Testis (tissue), 3 donors: ENCODE data around the gene RAB12. TPM values are rescaled to one million over a fixed set of nuclear protein-coding genes. Genes with fewer than 3 reads are reported as not detected.
"Not testable (repeated sequence)": the region's sequence is repeated elsewhere in the genome, so short reads cannot be mapped to it uniquely, and the experiment has no call there.

Source experiments
- DNase-seq: peaks from one replicate; pipeline ENCODE4 v3.0.0-alpha.2; 2019
- H3K27ac ChIP-seq, 2 donors: fragments of 200-600 bp; sonication (generic); one replicate each; pipeline ENCODE4 v1.5.1; 2019
- H3K27me3 ChIP-seq: fragments of 200-600 bp; sonication (generic); one replicate; pipeline ENCODE4 v1.5.1; 2019
- H3K36me3 ChIP-seq: fragments of 200-600 bp; sonication (generic); one replicate; pipeline ENCODE4 v1.5.1; 2017; ENCODE audit warnings: low read depth; ENCODE audit errors: missing control alignments
- H3K4me1 ChIP-seq: fragments of 200-600 bp; sonication (generic); one replicate; pipeline ENCODE4 v1.5.1; 2019
- H3K4me3 ChIP-seq, 2 donors: fragments of 200-600 bp; sonication (generic); one replicate each; pipeline ENCODE4 v1.5.1; 2017 to 2019
- H3K9me3 ChIP-seq: fragments of 200-600 bp; sonication (generic); one replicate; pipeline ENCODE4 v1.5.1; 2017
- POLR2A ChIP-seq: fragments of 450-650 bp; IDR thresholded peaks from one replicate; pipeline ENCODE4 v1.6.1; 2017; ENCODE audit warnings: antibody characterized with exemption, mild to moderate bottlenecking, moderate library complexity
- WGBS, 2 donors: methylation state at CpG; one replicate each; pipeline ENCODE4 v1.1.5; 2018; 5-methylcytosine and 5-hydroxymethylcytosine counted together
- intact Hi-C: fragments of 100-400 bp; cut with DNase I; formaldehyde crosslinking; loops from one replicate; pipeline ENCODE4 v1.15.1; 2023; ENCODE audit warnings: low total_unique reads
- polyA plus RNA-seq: library from polyadenylated mRNA; stranded (reverse); fragments of 350-450 nt; fragmentation: Illumina TruSeq; extraction: RNeasy Lipid Tissue Mini Kit (QIAGEN cat#74804); gene quantifications from one replicate; pipeline ENCODE4 v1.2.3, GENCODE V29; 2014; ENCODE audit warnings: low read depth, low replicate concordance; ENCODE audit not compliant: insufficient read depth
- total RNA-seq, 2 donors: library from RNA; depleted of rRNA; stranded (reverse); fragments of >200 nt; gene quantifications; one replicate each; pipeline ENCODE4 v1.2.3, GENCODE V29; 2016
- TF ChIP-seq, protein P1 (sequence below), 3 experiments: fragments of 450-650 bp in 2 of 3; fragments of 200-600 bp in 1 of 3; sonication (generic) in 1 of 3; IDR thresholded peaks; one replicate each; pipeline ENCODE4 v1.5.1; 2016 to 2019; ENCODE audit warnings: antibody characterized with exemption in 3 of 3, mild to moderate bottlenecking in 2 of 3, moderate library complexity in 1 of 3

Gene RAB12
- total and polyA plus RNA-seq, 3 donors from 2014 or later: 28.0 to 52.0 (median 39.8) TPM

DNA sequence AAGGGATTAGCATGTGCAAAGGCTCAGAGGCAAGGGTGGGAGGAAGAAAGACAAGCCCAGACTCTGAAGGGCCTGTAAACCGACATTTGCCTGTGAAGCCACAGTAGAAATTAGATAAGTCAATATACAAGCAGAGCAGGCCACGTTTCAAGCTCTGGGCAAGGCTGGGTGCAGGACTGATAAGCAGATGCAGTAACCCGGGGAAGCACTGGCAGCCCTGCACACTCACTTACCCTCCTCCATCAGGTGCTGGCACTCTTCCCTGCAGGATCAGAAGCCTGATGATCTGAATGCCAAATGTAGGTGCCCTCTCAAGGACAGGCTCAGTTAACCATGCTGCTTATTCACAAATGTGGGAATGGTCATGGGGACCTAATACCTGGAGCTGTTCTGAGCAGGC is 46.3 kb upstream of the RAB12 start:
- DNase-seq: no peak
- 59 to 69% methylated on average over 3 of the region's 3 CpGs for WGBS, 2 donors

DNA sequence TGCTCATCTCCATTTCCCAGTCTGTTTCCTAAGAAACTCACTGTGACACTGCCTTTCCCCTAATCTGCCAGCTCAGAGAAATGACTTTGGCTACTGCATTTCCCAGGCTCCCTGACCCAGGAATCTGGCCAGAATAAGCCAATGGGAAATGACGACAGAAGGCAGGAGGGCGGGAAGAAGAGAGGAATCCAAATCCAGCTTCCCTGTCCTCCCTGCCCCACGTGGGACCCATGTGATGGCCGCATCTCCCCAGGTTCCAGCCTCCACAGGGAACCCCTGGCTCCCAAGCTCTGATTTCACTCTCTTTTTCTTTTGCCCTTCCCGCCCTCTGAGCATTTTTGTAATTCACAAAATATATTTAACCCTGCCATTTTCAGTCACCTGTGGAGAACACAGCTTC is 37.8 kb upstream of the RAB12 start:
- 62 to 71% methylated on average over 5 of the region's 5 CpGs for WGBS, 2 donors
- H3K4me3 ChIP-seq: no peak overlapping the region
- intact Hi-C loops: no loop called here
- no peaks in the 10 kb centered on the region for H3K4me1 ChIP-seq
- H3K27ac ChIP-seq: no peak overlapping the region
- H3K9me3 ChIP-seq: no peaks in the 10 kb centered on the region
- TF ChIP-seq POLR2A: no peak
- TF ChIP-seq, protein P1, sequence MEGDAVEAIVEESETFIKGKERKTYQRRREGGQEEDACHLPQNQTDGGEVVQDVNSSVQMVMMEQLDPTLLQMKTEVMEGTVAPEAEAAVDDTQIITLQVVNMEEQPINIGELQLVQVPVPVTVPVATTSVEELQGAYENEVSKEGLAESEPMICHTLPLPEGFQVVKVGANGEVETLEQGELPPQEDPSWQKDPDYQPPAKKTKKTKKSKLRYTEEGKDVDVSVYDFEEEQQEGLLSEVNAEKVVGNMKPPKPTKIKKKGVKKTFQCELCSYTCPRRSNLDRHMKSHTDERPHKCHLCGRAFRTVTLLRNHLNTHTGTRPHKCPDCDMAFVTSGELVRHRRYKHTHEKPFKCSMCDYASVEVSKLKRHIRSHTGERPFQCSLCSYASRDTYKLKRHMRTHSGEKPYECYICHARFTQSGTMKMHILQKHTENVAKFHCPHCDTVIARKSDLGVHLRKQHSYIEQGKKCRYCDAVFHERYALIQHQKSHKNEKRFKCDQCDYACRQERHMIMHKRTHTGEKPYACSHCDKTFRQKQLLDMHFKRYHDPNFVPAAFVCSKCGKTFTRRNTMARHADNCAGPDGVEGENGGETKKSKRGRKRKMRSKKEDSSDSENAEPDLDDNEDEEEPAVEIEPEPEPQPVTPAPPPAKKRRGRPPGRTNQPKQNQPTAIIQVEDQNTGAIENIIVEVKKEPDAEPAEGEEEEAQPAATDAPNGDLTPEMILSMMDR (IDR thresholded peaks at IDR 0.05): no peak
- H3K36me3 ChIP-seq: no peaks in the 10 kb centered on the region
- DNase-seq: no peak
- H3K27me3 ChIP-seq: no peaks in the 10 kb centered on the region

More for the DNA sequence above, 46.3 kb upstream of the RAB12 start:
- no peaks in the 10 kb centered on the region for H3K27me3 ChIP-seq
- no peaks in the 10 kb centered on the region for H3K36me3 ChIP-seq
- no peaks in the 10 kb centered on the region for H3K9me3 ChIP-seq
- H3K27ac ChIP-seq: no peak overlapping the region
- no peak for TF ChIP-seq POLR2A
- TF ChIP-seq, protein P1 (IDR thresholded peaks at IDR 0.05): no peak
- H3K4me3 ChIP-seq: no peak overlapping the region
- intact Hi-C loops: no loop called here
- no peaks in the 10 kb centered on the region for H3K4me1 ChIP-seq

DNA sequence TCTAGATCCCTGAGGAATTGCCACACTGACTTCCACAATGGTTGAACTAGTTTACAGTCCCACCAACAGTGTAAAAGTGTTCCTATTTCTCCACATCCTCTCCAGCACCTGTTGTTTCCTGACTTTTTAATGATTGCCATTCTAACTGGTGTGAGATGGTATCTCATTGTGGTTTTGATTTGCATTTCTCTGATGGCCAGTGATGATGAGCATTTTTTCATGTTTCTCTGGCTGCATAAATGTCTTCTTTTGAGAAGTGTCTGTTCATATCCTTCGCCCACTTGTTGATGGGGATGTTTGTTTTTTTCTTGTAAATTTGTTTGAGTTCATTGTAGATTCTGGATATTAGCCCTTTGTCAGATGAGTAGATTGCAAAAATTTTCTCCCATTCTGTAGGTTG is 35.5 kb upstream of the RAB12 start:
- H3K27me3 ChIP-seq, intact Hi-C loops, H3K9me3 ChIP-seq, DNase-seq, H3K4me1 ChIP-seq, H3K27ac ChIP-seq, H3K36me3 ChIP-seq, H3K4me3 ChIP-seq: not testable (repeated sequence)
- WGBS, 2 donors: 60 to 78% methylated on average over 1 of the region's 1 CpG

DNA sequence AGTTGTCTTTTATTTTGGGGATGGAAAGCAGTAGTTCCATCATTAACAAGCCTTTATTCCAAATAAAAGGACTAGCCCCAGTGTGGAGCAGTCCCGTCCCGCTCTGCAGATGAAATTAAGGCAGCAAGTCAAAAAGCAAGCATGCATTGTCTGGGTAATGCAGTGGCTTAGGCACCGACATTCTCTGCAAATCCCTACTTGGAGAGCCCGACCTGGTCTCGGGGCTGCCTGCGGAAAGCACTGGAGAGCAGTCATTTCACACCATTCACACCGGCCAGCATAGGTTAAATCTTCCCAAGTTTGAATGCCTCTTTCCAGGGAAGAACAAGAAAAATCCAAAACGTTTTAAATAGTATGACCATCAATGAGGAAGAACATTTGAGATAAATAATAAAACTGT is 24.4 kb upstream of the RAB12 start:
- TF ChIP-seq POLR2A: no peak
- TF ChIP-seq, protein P1 (IDR thresholded peaks at IDR 0.05): no peak
- WGBS, 2 donors: 61 to 65% methylated on average over 8 of the region's 8 CpGs

DNA sequence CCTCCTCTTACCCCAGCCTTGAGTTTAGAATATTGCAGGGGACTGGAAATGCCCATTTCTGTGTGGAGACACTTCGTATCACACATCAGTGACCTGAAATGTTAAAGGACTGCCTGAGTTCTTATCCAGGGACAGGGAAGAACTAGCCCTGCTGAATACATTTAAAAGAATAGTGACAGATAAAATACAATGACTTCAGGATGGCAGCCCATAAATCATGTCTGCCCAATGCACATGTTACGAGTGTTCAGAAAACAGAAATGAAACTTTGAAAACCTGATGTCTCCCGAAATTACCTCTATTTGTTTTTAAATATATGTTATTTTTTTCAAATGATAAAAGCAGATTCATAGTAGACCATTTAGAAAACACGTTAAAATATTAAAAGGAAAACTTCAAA is 22.3 kb upstream of the RAB12 start:
- H3K9me3 ChIP-seq: no peaks in the 10 kb centered on the region
- TF ChIP-seq, protein P1 (IDR thresholded peaks at IDR 0.05): no peak
- TF ChIP-seq POLR2A: no peak
- no peak overlapping the region for H3K4me3 ChIP-seq
- intact Hi-C loops: no loop called here
- H3K4me1 ChIP-seq: no peaks in the 10 kb centered on the region
- DNase-seq: no peak
- no peak overlapping the region for H3K27ac ChIP-seq
- H3K36me3 ChIP-seq: no peaks in the 10 kb centered on the region
- WGBS, 2 donors: 73 to 79% methylated on average over 4 of the region's 4 CpGs
- no peaks in the 10 kb centered on the region for H3K27me3 ChIP-seq

More for the DNA sequence above, 24.4 kb upstream of the RAB12 start:
- Histone ChIP-seq H3K9me3 (no peaks in the 10 kb centered on the region), H3K27ac (no peak overlapping the region), H3K36me3 (no peaks in the 10 kb centered on the region), H3K27me3 (no peaks in the 10 kb centered on the region), H3K4me3 (no peak overlapping the region), H3K4me1 (no peaks in the 10 kb centered on the region)
- intact Hi-C loops: no loop called here
- DNase-seq: no peak
